Gastroesophageal sphincter (tissue), 3 donors: ENCODE data around the gene MCM10.

ENCODE experiments used
- POLR2A ChIP-seq, 2 donors: fragments of 450-650 bp; IDR thresholded peaks; one replicate each; pipeline ENCODE4 v1.6.1; 2017; ENCODE audit warnings: antibody characterized with exemption in 2 of 2, mild to moderate bottlenecking in 2 of 2, moderate library complexity in 1 of 2
- TF ChIP-seq, protein P1 (sequence below), 4 experiments: fragments of 200-600 bp in 2 of 4; fragments of 450-650 bp in 2 of 4; sonication (generic) in 1 of 4; IDR thresholded peaks; one replicate each; pipeline ENCODE4 v1.5.1; 2017 to 2019; ENCODE audit warnings: antibody characterized with exemption in 4 of 4, mild to moderate bottlenecking in 2 of 4, moderate library complexity in 2 of 4

DNA sequence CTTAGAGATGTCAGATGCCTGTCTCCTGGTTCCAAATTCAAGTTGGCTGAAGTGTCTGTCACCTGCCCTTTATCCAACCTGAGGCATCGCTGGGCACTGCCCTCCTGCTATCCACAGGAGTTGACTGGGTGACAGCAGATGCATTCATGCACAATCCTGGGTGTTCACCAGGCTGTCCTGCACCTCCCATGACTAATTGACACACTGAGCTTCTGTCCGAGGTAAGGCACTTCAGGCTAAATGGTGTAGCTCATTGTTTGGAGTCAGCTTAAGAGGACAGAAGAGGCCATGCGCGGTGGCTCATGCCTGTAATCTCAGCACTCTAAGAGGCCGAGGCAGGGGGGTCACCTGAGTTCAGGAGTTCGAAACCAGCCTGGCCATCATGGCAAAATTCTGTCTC lies 70.5 kb downstream of the MCM10 start:
- TF ChIP-seq POLR2A (IDR thresholded peaks at IDR 0.05): no peak
- TF ChIP-seq, protein P1, sequence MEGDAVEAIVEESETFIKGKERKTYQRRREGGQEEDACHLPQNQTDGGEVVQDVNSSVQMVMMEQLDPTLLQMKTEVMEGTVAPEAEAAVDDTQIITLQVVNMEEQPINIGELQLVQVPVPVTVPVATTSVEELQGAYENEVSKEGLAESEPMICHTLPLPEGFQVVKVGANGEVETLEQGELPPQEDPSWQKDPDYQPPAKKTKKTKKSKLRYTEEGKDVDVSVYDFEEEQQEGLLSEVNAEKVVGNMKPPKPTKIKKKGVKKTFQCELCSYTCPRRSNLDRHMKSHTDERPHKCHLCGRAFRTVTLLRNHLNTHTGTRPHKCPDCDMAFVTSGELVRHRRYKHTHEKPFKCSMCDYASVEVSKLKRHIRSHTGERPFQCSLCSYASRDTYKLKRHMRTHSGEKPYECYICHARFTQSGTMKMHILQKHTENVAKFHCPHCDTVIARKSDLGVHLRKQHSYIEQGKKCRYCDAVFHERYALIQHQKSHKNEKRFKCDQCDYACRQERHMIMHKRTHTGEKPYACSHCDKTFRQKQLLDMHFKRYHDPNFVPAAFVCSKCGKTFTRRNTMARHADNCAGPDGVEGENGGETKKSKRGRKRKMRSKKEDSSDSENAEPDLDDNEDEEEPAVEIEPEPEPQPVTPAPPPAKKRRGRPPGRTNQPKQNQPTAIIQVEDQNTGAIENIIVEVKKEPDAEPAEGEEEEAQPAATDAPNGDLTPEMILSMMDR (IDR thresholded peaks at IDR 0.05): no peak
